HCT116 (cell line): ENCODE data around the gene SLC22A4. TPM values are rescaled to one million over a fixed set of nuclear protein-coding genes. Genes with fewer than 3 reads are reported as not detected.

Experiments
- ATAC-seq: fragments of 200-7000 bp; cut with Tn5 transposase; 2 replicates; pipeline ENCODE4 v1.9.1; 2020; ENCODE audit warnings: mild to moderate bottlenecking, moderate library complexity
- BruUV-seq: library from RNA; stranded (reverse); fragments of 400-500 nt; replicated peaks from 2 replicates; lab custom pipeline; 2021; lab: Mats Ljungman, UMichigan
- CTCF ChIA-PET: fragments of 300-600 bp; sonication (Branson Sonifier 250); formaldehyde crosslinking; loops from one replicate; lab custom pipeline; 2021; ENCODE audit warnings: antibody characterized with exemption; lab: Charles Lee
- POLR2A ChIA-PET: fragments of 300-600, 350-600 bp; sonication (Branson Sonifier 250); formaldehyde crosslinking; loops from one replicate; lab custom pipeline; 2021; ENCODE audit warnings: antibody characterized with exemption; lab: Charles Lee
- RAD21 ChIA-PET, 2 experiments: fragments of 300-600 bp; sonication (Branson Sonifier 250); formaldehyde crosslinking; loops; one replicate each; lab custom pipeline; 2023; ENCODE audit warnings: low total read pairs in 2 of 2; ENCODE audit not compliant: uncharacterized antibody in 2 of 2, unreplicated experiment in 2 of 2, low non-redundant PET in 1 of 2; lab: Charles Lee
- DNase-seq: peaks from one replicate; pipeline ENCODE4 v3.0.0-alpha.2; 2010; ENCODE audit warnings: low read depth, low spot score
- H2AFZ ChIP-seq: fragments of 200-600 bp; shearing (Covaris generic), sonication (generic); 2 replicates; pipeline ENCODE4 v1.6.1; 2017; ENCODE audit warnings: low read depth, mixed run types, mixed read lengths, antibody characterized with exemption, low read length; ENCODE audit not compliant: poor library complexity, severe bottlenecking
- H3K27ac ChIP-seq: 2 replicates; pipeline ENCODE4 v1.5.1; 2012; ENCODE audit warnings: low read depth, low read length
- H3K27me3 ChIP-seq: fragments of 200-600 bp; sonication (generic); 2 replicates; pipeline ENCODE4 v1.6.1; 2016; ENCODE audit warnings: mixed run types, low read length, mixed read lengths; ENCODE audit not compliant: insufficient read depth
- H3K36me3 ChIP-seq, 2 experiments: fragments of 200-500 bp in 1 of 2; fragments of 200-600 bp in 1 of 2; sonication (Bioruptor generic) in 1 of 2; sonication (generic) in 1 of 2; 2 replicates each; pipeline versions ENCODE4 v1.5.1 to v1.6.1; 2014 to 2016; ENCODE audit warnings: low read length in 2 of 2, inconsistent platforms in 1 of 2, mixed read lengths in 1 of 2, mixed run types in 1 of 2; ENCODE audit not compliant: insufficient read depth in 2 of 2, control insufficient read depth in 1 of 2
- H3K4me1 ChIP-seq, 2 experiments: fragments of 200-600 bp in 1 of 2; sonication (generic) in 1 of 2; 2 replicates each; pipeline versions ENCODE4 v1.5.1 to v1.6.1; 2012 to 2017; ENCODE audit warnings: low read length in 2 of 2, inconsistent platforms in 1 of 2, mild to moderate bottlenecking in 1 of 2, mixed read lengths in 1 of 2, mixed run types in 1 of 2, moderate library complexity in 1 of 2; ENCODE audit not compliant: insufficient read depth in 2 of 2, control insufficient read depth in 1 of 2
- H3K4me2 ChIP-seq: fragments of 200-600 bp; sonication (generic); 2 replicates; pipeline ENCODE4 v1.6.1; 2017; ENCODE audit warnings: mixed run types, low read length, mixed read lengths
- H3K4me3 ChIP-seq, 2 experiments: fragments of 200-600 bp in 1 of 2; sonication (generic) in 1 of 2; replicated peaks in 1 of 2; 2 replicates each; pipeline ENCODE4 v1.5.1; 2011 to 2016; ENCODE audit warnings: low read length in 2 of 2, control low read depth in 1 of 2, low read depth in 1 of 2, mild to moderate bottlenecking in 1 of 2, mixed read lengths in 1 of 2, mixed run types in 1 of 2
- H3K79me2 ChIP-seq: fragments of 200-600 bp; sonication (generic); 2 replicates; pipeline ENCODE4 v1.6.1; 2017; ENCODE audit warnings: mild to moderate bottlenecking, mixed run types, low read length, moderate library complexity, mixed read lengths; ENCODE audit not compliant: insufficient read depth
- H3K9ac ChIP-seq: fragments of 200-600 bp; sonication (generic); 2 replicates; pipeline ENCODE4 v1.6.1; 2016; ENCODE audit warnings: low read length, mixed read lengths
- H3K9me2 ChIP-seq: fragments of 200-600 bp; sonication (generic), shearing (Covaris generic); 2 replicates; pipeline ENCODE4 v1.6.1; 2017; ENCODE audit warnings: mixed run types, mild to moderate bottlenecking, moderate library complexity; ENCODE audit not compliant: insufficient read depth
- H3K9me3 ChIP-seq, 2 experiments: fragments of 200-500 bp in 1 of 2; fragments of 200-600 bp in 1 of 2; sonication (Bioruptor generic) in 1 of 2; sonication (generic) in 1 of 2; 2 replicates each; pipeline ENCODE4 v1.6.1; 2014 to 2017; ENCODE audit warnings: low read length in 2 of 2, mixed read lengths in 2 of 2, inconsistent platforms in 1 of 2, low read depth in 1 of 2, mild to moderate bottlenecking in 1 of 2, mixed run types in 1 of 2, moderate library complexity in 1 of 2; ENCODE audit not compliant: control insufficient read depth in 1 of 2, insufficient read depth in 1 of 2
- H4K20me1 ChIP-seq: fragments of 200-600 bp; sonication (generic), shearing (Covaris generic); 2 replicates; pipeline ENCODE4 v1.6.1; 2017; ENCODE audit warnings: mixed run types, mild to moderate bottlenecking, moderate library complexity; ENCODE audit not compliant: insufficient read depth
- ATF3 ChIP-seq: IDR thresholded peaks from 2 replicates; pipeline ENCODE4 v1.6.1; 2012
- CBX3 ChIP-seq: IDR thresholded peaks from 2 replicates; pipeline ENCODE4 v1.6.1; 2012; ENCODE audit warnings: low read depth
- EGR1 ChIP-seq: IDR thresholded peaks from 2 replicates; pipeline ENCODE4 v1.6.1; 2012; ENCODE audit warnings: low read depth
- ELF1 ChIP-seq: IDR thresholded peaks from 2 replicates; pipeline ENCODE4 v1.6.1; 2012; ENCODE audit warnings: low read depth, borderline replicate concordance
- EZH2 ChIP-seq: fragments of 200-600 bp; sonication (generic); IDR thresholded peaks from 2 replicates; pipeline ENCODE4 v1.6.1; 2017; ENCODE audit warnings: antibody characterized with exemption, mixed run types
- EZH2phosphoT487 ChIP-seq: fragments of 200-600 bp; IDR thresholded peaks from 2 replicates; pipeline ENCODE4 v1.6.1; 2018; ENCODE audit warnings: antibody characterized with exemption, borderline replicate concordance
- FOSL1 ChIP-seq: IDR thresholded peaks from 2 replicates; pipeline ENCODE4 v1.6.1; 2012; ENCODE audit warnings: low read depth
- POLR2A ChIP-seq: IDR thresholded peaks from 2 replicates; pipeline ENCODE4 v1.7.0; 2011; ENCODE audit warnings: borderline replicate concordance; ENCODE audit not compliant: insufficient read depth, insufficient read length; ENCODE audit errors: extremely low read depth
- RAD21 ChIP-seq: IDR thresholded peaks from 2 replicates; pipeline ENCODE4 v1.6.1; 2012; ENCODE audit warnings: low read depth, mild to moderate bottlenecking
- SIN3A ChIP-seq: IDR thresholded peaks from 2 replicates; pipeline ENCODE4 v1.6.1; 2012; ENCODE audit warnings: low read depth
- SRF ChIP-seq: IDR thresholded peaks from 2 replicates; pipeline ENCODE4 v1.6.1; 2012; ENCODE audit warnings: low read depth
- TCF7L2 ChIP-seq: IDR thresholded peaks from 2 replicates; pipeline ENCODE4 v1.7.0; 2011; ENCODE audit warnings: borderline replicate concordance, inconsistent platforms; ENCODE audit not compliant: insufficient read depth, insufficient read length; ENCODE audit errors: extremely low read depth
- ZFX ChIP-seq: fragments of 450-650 bp; IDR thresholded peaks from 2 replicates; pipeline ENCODE4 v1.6.1; 2017
- ZNF274 ChIP-seq: fragments of 200-500 bp; sonication (Bioruptor generic); IDR thresholded peaks from 2 replicates; pipeline ENCODE4 v1.6.1; 2014; ENCODE audit warnings: mild to moderate bottlenecking, low read depth, low read length, inconsistent platforms
- intact Hi-C: fragments of 100-400 bp; cut with micrococcal nuclease; formaldehyde crosslinking; loops from 2 replicates; pipeline ENCODE4 v1.10.0; 2022
- total RNA-seq: library from RNA; stranded (reverse); gene quantifications from one replicate; pipeline ENCODE4 v1.2.1, GENCODE V29; 2021; ENCODE audit not compliant: unreplicated experiment
- TF ChIP-seq, protein P1 (sequence below): IDR thresholded peaks from 2 replicates; pipeline ENCODE4 v1.6.1; 2012
- TF ChIP-seq, protein P2 (sequence below): IDR thresholded peaks from 2 replicates; pipeline ENCODE4 v1.6.1; 2012; ENCODE audit warnings: low read depth

The SLC22A4 gene
- total RNA-seq, 1 experiment from 2014 or later: 0.59 TPM

- Histone ChIP-seq H3K9me2 (no peaks in the 10 kb centered on the region), H3K79me2 (no peaks in the 10 kb centered on the region), H4K20me1 (no peaks in the 10 kb centered on the region), H3K4me3 (no peak overlapping the region), H3K27me3 (no peaks in the 10 kb centered on the region), H3K36me3 (no peaks in the 10 kb centered on the region), H3K4me1 (peaks cover 7 to 26% of the 10 kb centered on the region in 2 experiments), H2AFZ (no peak overlapping the region), H3K4me2 (no peak overlapping the region), H3K9ac (no peak overlapping the region), H3K9me3 (no peaks in the 10 kb centered on the region), H3K27ac (no peak overlapping the region)
- intact Hi-C loops: loop anchor here (10.0 kb wide), 1 partner anchor 196 kb away; the partner anchor contains the start of gene IRF1
- CTCF ChIA-PET: no interaction called here
- RAD21 ChIA-PET: no interaction called here
- POLR2A ChIA-PET: no interaction called here
- DNase-seq (no peak), ATAC-seq (no peak)
- BruUV-seq: no TSS peak
- TF ChIP-seq RAD21 (no peak), TCF7L2 (no peak), CBX3 (no peak), ZFX (no peak), ATF3 (no peak), ZNF274 (no peak), FOSL1 (no peak), ELF1 (no peak), SIN3A (no peak), EZH2phosphoT487 (no peak), EZH2 (no peak), POLR2A (no peak), EGR1 (no peak), SRF (no peak)
- TF ChIP-seq, protein P1, sequence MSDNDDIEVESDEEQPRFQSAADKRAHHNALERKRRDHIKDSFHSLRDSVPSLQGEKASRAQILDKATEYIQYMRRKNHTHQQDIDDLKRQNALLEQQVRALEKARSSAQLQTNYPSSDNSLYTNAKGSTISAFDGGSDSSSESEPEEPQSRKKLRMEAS: no peak
- TF ChIP-seq, protein P2, sequence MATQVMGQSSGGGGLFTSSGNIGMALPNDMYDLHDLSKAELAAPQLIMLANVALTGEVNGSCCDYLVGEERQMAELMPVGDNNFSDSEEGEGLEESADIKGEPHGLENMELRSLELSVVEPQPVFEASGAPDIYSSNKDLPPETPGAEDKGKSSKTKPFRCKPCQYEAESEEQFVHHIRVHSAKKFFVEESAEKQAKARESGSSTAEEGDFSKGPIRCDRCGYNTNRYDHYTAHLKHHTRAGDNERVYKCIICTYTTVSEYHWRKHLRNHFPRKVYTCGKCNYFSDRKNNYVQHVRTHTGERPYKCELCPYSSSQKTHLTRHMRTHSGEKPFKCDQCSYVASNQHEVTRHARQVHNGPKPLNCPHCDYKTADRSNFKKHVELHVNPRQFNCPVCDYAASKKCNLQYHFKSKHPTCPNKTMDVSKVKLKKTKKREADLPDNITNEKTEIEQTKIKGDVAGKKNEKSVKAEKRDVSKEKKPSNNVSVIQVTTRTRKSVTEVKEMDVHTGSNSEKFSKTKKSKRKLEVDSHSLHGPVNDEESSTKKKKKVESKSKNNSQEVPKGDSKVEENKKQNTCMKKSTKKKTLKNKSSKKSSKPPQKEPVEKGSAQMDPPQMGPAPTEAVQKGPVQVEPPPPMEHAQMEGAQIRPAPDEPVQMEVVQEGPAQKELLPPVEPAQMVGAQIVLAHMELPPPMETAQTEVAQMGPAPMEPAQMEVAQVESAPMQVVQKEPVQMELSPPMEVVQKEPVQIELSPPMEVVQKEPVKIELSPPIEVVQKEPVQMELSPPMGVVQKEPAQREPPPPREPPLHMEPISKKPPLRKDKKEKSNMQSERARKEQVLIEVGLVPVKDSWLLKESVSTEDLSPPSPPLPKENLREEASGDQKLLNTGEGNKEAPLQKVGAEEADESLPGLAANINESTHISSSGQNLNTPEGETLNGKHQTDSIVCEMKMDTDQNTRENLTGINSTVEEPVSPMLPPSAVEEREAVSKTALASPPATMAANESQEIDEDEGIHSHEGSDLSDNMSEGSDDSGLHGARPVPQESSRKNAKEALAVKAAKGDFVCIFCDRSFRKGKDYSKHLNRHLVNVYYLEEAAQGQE: no peak
Observed at GRCh38 chr5:132298298-132299212, 4.4 kb downstream of the SLC22A4 start.
